ENCODE data around the gene RTKN2.

GRCh38 chr10:62250594-62251198 is 17.9 kb downstream of the RTKN2 start:
- TF ChIP-seq REST (IDR thresholded peaks at IDR 0.05; ENCODE audit: insufficient read depth in 1 of 2, low read depth in 2 of 2, low read length in 1 of 2) (no peak), CTCF (IDR thresholded peaks at IDR 0.05) (no peak), POLR2AphosphoS5 (IDR thresholded peaks at IDR 0.05; ENCODE audit: low read depth, low read length) (no peak), SIN3A (IDR thresholded peaks at IDR 0.05; ENCODE audit: borderline replicate concordance, insufficient read depth, low read depth, low read length) (no peak)

Data from Panc1 (cell line).